ENCODE measurements around the gene SLC22A12.

The SLC22A12 gene

DNA sequence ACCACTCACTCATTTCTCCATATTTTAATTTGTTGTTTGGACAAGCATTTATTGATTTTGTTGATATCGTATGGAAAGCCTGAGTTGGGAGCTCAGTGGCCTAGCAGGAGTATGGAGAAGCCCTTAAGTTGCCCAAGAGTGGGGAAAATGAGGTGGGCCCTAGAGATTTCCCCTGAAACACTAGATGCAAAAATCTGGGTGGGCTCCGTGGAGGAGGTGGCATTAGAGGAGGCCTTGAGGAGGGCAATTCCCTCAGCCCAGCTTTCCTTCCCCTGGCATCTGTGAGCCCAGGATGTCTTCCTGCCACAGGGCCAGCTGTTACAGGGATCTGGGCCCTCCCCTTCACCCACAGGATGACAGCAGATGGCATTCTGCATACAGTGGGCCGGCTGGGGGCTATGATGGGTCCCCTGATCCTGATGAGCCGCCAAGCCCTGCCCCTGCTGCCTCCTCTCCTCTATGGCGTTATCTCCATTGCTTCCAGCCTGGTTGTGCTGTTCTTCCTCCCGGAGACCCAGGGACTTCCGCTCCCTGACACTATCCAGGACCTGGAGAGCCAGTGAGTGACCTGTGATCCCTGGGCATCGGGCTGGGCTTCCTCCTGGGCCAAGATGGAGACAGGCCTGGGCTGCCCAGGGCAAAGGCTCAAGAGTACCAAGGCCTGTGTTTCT is 21.6 kb upstream of the SLC22A12 start:
- H3K4me1 ChIP-seq: no peaks in the 10 kb centered on the region
- H3K27me3 ChIP-seq (ENCODE audit: control insufficient read depth, insufficient read depth, low read length): no peaks in the 10 kb centered on the region
- no peak overlapping the region for H2AFZ ChIP-seq
- H3K36me3 ChIP-seq (ENCODE audit: control insufficient read depth, insufficient read depth, low read length): no peaks in the 10 kb centered on the region
- no peak for TF ChIP-seq CTCF (IDR thresholded peaks at IDR 0.05)
- no peak overlapping the region for H3K4me2 ChIP-seq (ENCODE audit: low read length)
- H3K4me3 ChIP-seq (ENCODE audit: low read depth, low read length): no peak overlapping the region
- no peak overlapping the region for H3K9ac ChIP-seq
- H3K9me3 ChIP-seq (ENCODE audit: control insufficient read depth, low read length): no peaks in the 10 kb centered on the region
- no peak overlapping the region for H3K27ac ChIP-seq
- H3K79me2 ChIP-seq: no peaks in the 10 kb centered on the region

DNA sequence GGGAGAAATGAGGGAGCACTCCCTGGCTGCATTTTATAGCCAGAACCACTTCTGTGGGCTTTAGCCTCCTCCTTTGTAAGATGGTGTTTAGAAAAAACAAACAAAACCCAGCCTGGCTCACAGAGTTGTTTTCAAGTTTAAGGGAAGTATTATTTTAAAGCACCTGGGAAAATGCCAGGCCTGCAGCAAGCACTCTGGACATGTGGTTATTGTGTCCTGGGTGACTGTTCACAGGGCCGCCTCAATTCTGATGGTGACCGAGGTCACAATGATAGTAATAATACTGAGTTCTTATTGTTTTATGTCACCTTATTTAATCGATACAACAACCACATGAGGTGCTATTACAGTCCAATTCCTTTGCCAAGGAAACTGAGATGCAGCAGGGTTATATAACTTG is 20.7 kb upstream of the SLC22A12 start:
- TF ChIP-seq CTCF (IDR thresholded peaks at IDR 0.05): no peak
- H3K27me3 ChIP-seq (ENCODE audit: control insufficient read depth, insufficient read depth, low read length): no peaks in the 10 kb centered on the region

DNA sequence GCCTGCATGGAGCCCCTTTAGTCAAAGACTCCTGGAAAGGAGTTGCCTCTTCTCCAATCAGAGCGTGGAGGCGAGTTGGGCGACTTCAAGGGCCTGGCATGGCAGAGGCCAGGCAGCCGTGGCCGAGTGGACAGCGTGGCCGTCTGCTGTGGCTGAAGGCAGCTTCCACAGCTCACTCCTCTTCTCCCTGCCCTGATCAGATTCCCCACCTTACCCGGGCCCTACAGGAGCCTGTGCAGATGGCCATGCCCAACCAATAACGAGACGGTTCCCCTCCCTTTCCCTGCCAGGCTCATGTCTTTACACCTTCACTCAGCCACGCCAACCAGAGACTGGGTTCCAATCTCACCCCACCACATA is 20.0 kb upstream of the SLC22A12 start:
- H3K27me3 ChIP-seq (ENCODE audit: control insufficient read depth, insufficient read depth, low read length): no peaks in the 10 kb centered on the region
- no peaks in the 10 kb centered on the region for H3K4me1 ChIP-seq
- no peaks in the 10 kb centered on the region for H3K79me2 ChIP-seq
- no peaks in the 10 kb centered on the region for H3K9me3 ChIP-seq (ENCODE audit: control insufficient read depth, low read length)
- no peaks in the 10 kb centered on the region for H3K36me3 ChIP-seq (ENCODE audit: control insufficient read depth, insufficient read depth, low read length)
- no peak for TF ChIP-seq CTCF (IDR thresholded peaks at IDR 0.05)
- no peak overlapping the region for H3K4me3 ChIP-seq (ENCODE audit: low read depth, low read length)
- H3K9ac ChIP-seq: no peak overlapping the region
- H2AFZ ChIP-seq: no peak overlapping the region
- H3K27ac ChIP-seq: no peak overlapping the region
- no peak overlapping the region for H3K4me2 ChIP-seq (ENCODE audit: low read length)

More for the DNA sequence above, 20.7 kb upstream of the SLC22A12 start:
- H3K4me2 ChIP-seq (ENCODE audit: low read length): no peak overlapping the region
- no peak overlapping the region for H3K27ac ChIP-seq
- H3K4me3 ChIP-seq (ENCODE audit: low read depth, low read length): no peak overlapping the region
- no peaks in the 10 kb centered on the region for H3K4me1 ChIP-seq
- no peaks in the 10 kb centered on the region for H3K79me2 ChIP-seq
- H2AFZ ChIP-seq: no peak overlapping the region
- H3K36me3 ChIP-seq (ENCODE audit: control insufficient read depth, insufficient read depth, low read length): no peaks in the 10 kb centered on the region
- H3K9me3 ChIP-seq (ENCODE audit: control insufficient read depth, low read length): no peaks in the 10 kb centered on the region
- no peak overlapping the region for H3K9ac ChIP-seq

DNA sequence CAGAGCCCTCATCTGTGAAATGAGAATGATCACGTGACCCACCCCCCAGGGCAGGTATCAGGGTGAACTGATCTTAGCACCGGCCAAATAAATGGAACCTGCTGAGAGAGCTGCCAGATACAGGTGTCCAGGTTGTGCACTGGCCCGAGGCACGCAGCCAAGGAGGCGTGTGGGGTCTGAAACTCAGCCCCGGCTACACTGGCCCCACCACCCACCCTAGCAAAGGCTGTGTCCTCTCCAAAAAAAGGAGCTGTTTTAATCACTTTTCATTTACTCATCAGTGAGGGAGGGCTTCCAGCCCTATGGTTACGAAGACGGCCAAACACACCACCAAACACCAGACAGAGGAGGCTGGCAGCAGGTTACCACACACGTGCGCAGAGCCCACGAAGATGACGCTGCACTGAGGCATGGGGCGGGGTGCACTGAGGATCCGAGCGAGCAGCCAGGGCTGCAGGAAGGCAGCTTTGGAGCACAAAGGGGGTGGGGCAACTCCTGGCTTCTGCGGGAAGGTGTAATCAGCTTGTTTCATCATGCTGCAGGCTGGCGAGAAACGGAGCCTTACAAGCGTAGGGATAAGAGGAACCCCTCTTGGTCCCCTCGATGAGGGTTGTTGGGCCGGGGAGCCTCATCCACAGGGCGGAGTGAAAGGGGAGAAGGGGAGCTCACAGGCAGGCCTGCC is 19.5 kb upstream of the SLC22A12 start:
- Histone ChIP-seq H3K36me3 (ENCODE audit: control insufficient read depth, insufficient read depth, low read length) (no peaks in the 10 kb centered on the region), H3K27ac (no peak overlapping the region), H3K79me2 (no peaks in the 10 kb centered on the region), H3K9ac (no peak overlapping the region), H3K4me1 (no peaks in the 10 kb centered on the region), H3K27me3 (ENCODE audit: control insufficient read depth, insufficient read depth, low read length) (no peaks in the 10 kb centered on the region), H3K4me3 (ENCODE audit: low read depth, low read length) (no peak overlapping the region), H2AFZ (no peak overlapping the region), H3K4me2 (ENCODE audit: low read length) (no peak overlapping the region), H3K9me3 (ENCODE audit: control insufficient read depth, low read length) (no peaks in the 10 kb centered on the region)
- TF ChIP-seq CTCF (IDR thresholded peaks at IDR 0.05): no peak

DNA sequence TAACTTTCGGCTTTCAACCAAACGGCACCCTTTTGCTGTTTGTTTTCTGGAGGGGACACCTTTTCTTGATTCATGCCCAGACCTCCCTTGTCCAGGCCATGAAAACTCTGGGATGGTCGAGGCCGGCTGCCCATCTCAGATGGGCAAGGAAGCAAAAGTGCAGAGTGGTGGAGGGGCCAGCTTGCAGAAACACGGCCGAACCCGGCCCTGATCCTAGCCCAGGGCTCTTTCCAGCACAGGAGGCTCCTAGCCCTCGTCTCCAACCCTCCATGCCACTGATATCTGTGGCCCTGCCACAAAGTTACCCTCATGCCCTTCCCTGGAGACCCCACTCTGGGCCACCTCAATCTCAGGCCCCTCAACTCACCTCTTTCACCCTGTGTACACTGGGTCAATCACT is 18.9 kb upstream of the SLC22A12 start:
- Histone ChIP-seq H2AFZ (no peak overlapping the region), H3K4me3 (ENCODE audit: low read depth, low read length) (no peak overlapping the region), H3K27me3 (ENCODE audit: control insufficient read depth, insufficient read depth, low read length) (no peaks in the 10 kb centered on the region), H3K4me1 (no peaks in the 10 kb centered on the region), H3K79me2 (no peaks in the 10 kb centered on the region), H3K9me3 (ENCODE audit: control insufficient read depth, low read length) (no peaks in the 10 kb centered on the region), H3K36me3 (ENCODE audit: control insufficient read depth, insufficient read depth, low read length) (no peaks in the 10 kb centered on the region), H3K27ac (no peak overlapping the region), H3K9ac (no peak overlapping the region), H3K4me2 (ENCODE audit: low read length) (no peak overlapping the region)
- no peak for TF ChIP-seq CTCF (IDR thresholded peaks at IDR 0.05)

Data from parathyroid adenoma (tissue), 2 donors.